Peyer's patch (tissue), 4 donors: Measurements from ENCODE around the gene FAR1.

Experiments
- CTCF ChIP-seq, 6 experiments: fragments of 450-650 bp in 4 of 6; fragments of 200-600 bp in 2 of 6; sonication (generic) in 1 of 6; IDR thresholded peaks; one replicate each; pipeline ENCODE4 v1.5.1; 2017 to 2019; ENCODE audit warnings: antibody characterized with exemption in 6 of 6, mild to moderate bottlenecking in 3 of 6, moderate library complexity in 1 of 6
- POLR2A ChIP-seq, 2 donors: fragments of 450-650 bp; IDR thresholded peaks; one replicate each; pipeline ENCODE4 v1.5.1; 2017; ENCODE audit warnings: antibody characterized with exemption in 2 of 2, mild to moderate bottlenecking in 2 of 2, moderate library complexity in 2 of 2

- TF ChIP-seq CTCF (IDR thresholded peaks at IDR 0.05) (no peak), POLR2A (IDR thresholded peaks at IDR 0.05) (no peak)
Measured at GRCh38 chr11:13705710-13706109, 37.2 kb downstream of the FAR1 start.
